Measurements from ENCODE around the gene GALK1.

GRCh38 chr17:75799402-75799801 lies 34.4 kb upstream of the GALK1 start:
- TF ChIP-seq EZH2 (IDR thresholded peaks at IDR 0.05; ENCODE audit: low read length, unreplicated experiment), result no peak
- no peak for TF ChIP-seq CTCF (conservative IDR thresholded peaks at IDR 0.05; ENCODE audit: low read depth, low read length)
- TF ChIP-seq EZH2phosphoT487 (IDR thresholded peaks at IDR 0.05; ENCODE audit: borderline replicate concordance, low read length), result no peak

Measured in PC-3 (cell line).